Stromal cell of bone marrow (primary cell): ENCODE measurements around the gene ALKBH8.
A peak's percentile ranks its signal among the peaks of the same experiment; 100 is the strongest.
"Not testable (repeated sequence)": the region's sequence is repeated elsewhere in the genome, so short reads cannot be mapped to it uniquely, and the experiment has no call there.

Source experiments
- DNase-seq: peaks from one replicate; pipeline ENCODE4 v3.0.0-alpha.2; 2012; ENCODE audit warnings: low read depth

Gene ALKBH8

DNA sequence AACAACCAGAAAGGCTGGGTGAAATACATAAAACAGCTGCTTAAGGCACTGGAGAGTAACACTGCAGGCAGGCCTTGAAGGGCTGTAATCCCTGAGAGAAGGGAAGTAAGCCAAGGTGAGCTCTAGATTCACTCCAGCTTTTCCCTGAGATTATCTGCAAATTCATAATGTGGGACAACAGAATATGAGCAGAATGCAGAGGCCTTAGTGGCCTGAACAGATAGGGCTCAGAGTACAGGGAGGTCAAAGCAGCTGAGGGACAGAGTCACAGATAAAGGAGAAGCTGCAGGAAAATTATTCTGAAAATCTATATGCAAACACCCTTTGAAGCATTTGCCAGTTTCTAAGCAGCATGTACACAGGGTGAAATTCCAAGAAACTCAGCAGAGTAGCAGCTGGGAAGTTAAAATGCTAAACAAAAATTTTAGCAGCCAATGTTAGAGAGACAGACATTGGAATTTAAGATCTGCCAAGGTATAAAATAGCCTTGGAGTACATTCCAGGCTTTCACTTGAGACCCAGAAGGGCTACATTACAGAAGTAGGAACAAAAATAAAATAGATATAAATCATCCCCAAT lies 59.8 kb downstream of the ALKBH8 start:
- DNase-seq = no peak

DNA sequence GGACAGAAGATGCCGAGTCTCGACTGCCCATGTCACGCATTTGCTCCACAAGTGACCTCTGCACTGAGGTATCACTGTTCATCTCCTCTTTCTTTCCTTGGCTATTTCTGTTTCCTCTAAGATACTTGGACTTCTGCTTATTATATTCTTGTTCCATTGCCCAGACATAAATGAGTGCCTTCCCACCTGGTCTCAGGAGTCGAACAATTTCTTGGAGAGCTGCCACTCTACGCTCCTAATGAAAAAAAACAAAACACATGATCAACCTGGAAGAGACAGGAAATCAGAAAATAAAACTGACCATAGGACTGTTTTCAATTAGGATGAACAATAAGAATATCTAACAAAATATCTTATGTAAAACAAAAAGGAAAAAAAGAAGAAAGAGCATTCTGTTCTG lies 60.6 kb downstream of the ALKBH8 start:
- DNase-seq = no peak

DNA sequence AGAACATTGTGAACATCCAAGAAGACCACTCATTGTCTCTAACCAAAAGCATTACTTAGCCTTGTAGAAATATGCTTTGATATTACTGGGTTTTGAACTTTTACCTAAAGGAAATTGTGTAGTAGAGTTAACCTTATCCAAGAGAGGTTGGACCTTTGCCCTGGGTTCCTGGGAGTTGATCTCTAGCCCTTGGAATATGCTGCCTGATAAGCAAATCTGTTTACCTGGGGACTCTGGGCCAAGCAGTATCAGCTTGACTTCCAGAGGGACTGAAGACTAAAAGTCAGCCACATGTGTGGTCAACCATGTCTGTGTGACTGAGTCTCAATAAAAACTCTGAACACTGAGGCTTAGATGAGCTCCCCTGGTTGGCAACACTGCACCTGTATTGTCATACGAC lies 63.8 kb downstream of the ALKBH8 start:
- DNase-seq = no peak

DNA sequence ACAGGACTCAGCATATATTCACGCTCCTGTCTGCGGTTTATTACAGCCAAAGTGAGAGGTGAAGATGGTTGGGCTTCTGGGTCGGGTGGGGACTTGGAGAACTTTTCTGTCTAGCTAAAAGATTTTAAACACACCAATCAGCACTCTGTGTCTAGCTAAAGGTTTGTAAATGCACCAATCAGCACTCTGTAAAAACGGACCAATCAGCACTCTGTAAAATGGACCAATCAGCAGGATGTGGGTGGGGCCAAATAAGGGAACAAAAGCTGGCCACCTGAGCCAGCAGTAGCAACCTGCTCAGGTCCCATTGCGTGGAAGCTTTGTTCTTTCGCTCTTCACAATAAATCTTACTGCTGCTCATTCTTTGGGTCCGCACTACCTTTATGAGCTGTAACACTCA lies 68.2 kb downstream of the ALKBH8 start:
- not testable (repeated sequence) for DNase-seq

DNA sequence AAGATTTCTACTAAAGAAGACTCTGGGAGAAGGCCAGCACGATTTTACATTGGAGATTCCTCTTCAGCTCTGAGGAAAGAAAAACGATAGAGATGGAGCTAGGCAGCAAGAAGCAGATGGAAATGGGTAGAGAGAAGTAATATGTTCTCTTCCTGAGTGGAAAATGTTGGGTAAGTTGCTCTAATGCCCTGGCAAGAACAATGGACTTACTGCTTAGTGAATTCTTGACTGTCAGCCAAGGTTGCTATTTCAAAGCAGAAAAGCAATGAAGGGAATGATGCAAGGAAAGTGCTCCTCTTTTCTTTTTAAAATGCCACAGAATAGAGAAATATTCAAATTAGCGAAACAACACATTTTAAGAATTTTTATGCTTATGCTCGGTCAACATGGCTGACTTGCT lies 69.5 kb downstream of the ALKBH8 start:
- DNase-seq = peak; percentile 31

DNA sequence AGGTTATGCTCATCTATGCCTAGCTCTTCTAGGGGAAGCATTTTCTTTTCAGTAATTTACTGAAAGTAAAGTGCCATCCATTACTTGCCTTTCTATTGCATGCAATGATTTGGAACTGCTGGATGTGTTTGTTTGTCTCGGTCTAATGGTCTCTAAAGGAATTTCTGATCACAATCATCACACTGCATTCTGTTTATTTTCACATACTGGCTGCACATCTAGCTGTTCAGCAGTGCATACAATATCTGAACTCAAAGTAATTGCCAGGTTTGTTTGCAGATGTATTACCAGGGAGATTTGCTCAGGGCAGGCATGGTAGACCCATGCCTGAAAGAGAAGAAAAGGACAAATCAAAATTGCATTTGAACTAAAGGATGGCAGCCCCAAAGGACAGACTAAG lies 71.5 kb downstream of the ALKBH8 start:
- no peak for DNase-seq

DNA sequence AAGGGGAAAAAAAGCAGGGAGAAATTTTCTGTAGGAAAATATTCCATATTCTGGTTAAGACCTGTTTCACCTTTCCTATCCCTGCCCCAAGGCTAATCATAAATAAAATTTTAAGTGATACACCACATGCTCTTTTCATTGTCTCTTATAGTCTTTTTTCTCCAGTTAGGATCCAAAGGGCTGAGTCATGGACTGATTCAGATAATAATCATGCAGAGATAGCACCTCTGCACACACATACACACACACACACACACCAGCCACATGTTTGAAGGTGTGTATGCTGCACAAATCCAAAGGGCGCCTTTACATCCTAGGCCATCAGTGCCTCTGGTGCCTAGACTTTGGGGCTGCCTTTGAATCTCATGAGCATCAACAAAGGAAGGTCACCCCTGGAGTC lies 72.4 kb downstream of the ALKBH8 start:
- DNase-seq = no peak

DNA sequence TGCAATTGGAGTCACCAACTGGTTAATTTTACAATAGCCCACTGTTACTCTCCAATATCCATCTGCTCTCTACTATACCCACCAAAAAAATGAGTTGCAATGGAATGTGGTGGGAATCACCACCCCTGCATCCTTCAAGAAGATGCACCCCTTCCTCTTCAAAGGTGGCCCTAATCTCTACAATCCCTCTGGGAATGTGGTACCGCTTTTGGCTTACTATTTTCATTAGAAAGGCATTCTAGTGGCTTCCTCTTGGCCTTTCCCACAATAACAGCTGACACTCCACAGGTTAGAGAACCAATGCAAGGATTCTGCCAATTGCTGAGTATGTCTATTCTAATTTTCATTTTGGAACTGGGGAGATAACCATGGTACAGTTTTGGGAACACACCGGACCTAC lies 74.7 kb downstream of the ALKBH8 start:
- DNase-seq = no peak

DNA sequence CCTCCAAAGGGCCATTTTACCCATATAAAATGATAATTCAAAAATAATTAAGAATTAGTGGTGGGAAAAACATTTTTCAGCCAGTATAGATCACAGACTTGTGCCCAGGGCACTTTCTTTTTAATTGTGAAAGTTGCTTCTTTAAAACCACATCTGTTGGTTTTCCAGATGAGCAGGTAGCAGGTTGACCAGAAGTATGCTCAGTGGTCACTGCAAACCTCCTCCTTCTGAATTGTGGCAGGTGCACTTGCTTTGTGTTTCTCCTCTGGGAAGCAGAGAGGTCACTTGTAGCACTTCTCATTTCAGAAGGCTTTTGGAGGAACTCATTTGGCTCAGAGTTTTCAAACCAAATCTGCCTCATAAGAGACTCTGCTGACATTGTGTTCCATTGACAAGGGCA lies 83.3 kb downstream of the ALKBH8 start:
- no peak for DNase-seq

DNA sequence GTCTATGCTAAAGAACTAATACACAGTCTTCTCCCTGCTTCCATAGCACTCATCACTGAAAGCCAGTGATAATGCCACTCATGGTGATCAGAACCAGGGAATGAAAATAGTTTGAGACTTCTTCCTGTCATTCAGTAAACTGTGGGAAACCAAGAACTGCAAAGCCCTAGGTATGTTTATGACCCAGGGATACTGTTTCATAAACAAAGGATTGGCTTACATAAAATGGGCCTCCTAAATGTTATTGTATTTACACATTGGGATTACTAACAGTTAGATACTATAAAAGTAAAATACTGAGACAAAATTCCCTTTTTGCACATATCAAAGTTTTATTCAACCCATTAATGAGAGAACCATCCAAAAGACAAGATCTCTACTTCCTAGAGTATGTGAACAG lies 86.6 kb downstream of the ALKBH8 start:
- DNase-seq = no peak

DNA sequence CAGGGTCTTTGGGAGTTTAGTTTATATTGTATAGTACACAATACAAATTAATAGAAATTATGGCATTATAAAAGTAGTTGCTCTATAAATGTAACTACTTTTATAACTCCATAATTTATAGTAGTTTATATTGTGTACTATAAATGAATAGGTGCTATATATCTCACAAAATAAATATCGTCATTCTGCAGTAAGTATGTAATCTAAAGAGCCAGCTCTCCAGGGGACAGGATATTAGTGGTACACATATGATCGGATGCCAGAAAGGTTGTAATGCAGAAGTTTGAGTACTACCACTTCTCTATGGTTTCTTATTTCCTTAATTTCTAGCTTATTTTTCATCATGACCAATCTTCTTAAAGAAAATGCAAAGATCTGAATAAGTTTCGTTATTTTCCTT lies 87.7 kb downstream of the ALKBH8 start:
- no peak for DNase-seq

DNA sequence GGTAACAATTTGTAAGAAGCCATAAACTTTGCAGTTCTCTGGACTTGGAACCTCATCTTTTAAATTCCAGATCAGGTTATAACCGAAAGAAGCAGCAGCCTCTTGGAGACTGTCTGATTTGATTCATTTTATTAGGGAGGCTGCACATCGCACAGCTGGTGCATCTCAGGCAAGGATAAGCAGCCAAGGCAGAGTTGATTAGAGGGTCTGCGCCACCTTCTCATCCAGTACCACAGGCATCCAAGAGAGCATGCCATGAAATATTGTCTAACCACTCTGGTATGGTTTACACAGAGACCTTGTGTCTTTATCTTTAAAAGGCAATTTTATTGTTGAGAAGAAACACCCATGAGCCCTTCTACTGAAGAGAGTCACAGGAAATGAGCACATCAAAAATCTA lies 91.7 kb downstream of the ALKBH8 start:
- DNase-seq = no peak

DNA sequence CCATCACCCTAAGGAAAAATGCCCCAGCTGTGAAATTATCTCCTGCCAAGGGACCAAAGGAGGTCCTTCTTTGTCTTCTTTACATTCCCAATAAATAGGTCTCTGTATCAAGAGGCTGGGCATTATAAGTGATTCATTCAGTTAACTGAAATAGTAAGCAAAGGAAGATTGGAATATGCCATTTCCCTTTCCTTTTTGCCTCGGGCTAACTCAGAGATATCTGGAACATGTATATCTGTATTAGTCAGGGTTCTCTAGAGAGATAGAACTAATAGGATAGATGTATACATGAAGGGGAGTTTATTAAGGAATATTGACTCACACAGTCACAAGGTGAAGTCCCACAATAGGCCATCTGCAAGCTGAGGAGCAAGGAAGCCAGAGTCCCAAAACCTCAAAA lies 92.6 kb downstream of the ALKBH8 start:
- DNase-seq = no peak

DNA sequence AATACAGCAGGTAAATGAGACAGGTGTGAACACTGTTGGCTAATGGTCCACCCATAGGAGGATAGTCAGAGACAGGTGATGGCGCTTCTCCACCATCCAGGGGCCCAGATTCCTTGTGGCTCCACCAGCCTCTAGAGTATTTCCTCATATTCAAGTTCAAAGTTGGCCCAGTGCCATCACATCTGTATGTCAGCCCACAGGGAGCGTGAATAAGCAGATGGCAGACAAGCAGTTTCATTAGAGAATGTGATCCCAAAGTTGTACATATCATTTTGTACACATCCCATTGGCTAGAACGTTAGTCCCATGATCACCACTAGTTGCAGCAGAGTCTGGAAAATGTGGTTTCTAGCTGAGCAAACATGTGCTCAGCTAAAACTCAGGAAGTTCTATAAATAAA lies 96.9 kb downstream of the ALKBH8 start:
- no peak for DNase-seq

DNA sequence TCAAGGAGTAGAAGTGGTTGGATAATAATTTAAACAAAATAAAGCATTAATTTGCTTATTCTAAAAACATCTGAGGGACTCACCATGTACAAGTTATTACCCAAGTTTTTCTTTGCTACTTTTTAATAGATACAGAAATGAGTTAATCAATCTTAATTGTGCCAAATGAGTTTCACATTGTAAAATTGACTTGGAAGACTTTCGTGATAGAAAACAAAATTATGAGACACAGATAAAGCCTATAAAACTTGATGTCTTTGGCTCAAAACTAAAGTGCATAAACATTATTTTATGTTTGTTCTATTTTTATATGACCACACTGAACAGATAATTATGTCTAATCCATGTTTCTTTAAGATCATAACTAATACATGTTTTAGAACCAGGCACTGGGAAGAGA lies 97.8 kb downstream of the ALKBH8 start:
- DNase-seq = no peak

DNA sequence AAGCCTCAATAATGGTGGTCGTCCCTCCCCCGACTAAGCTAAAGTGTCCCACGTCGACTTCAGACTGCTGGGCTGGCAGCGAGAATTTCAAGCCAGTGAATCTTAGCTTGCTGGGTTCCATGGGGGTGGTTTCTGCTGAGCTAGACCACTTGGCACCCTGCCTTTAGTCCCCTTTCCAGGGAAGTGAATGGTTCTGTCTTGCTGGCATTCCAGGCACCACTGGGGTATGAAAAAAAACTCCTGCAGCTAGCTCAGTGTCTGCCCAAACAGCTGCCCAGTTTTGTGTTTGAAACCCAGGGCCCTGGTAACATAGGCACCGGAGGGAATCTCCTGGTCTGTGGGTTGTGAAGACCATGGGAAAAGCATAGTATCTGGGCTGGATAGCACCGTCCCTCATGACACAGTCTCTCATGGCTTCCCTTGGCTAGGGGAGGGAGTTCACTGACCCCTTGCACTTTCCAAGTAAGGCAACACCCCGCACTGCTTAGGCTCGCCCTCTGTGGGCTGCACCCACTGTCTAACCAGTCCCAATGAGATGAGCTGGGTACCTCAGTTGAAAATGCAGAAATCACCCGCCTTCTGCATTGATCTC lies 99.2 kb downstream of the ALKBH8 start:
- DNase-seq = not testable (repeated sequence)

DNA sequence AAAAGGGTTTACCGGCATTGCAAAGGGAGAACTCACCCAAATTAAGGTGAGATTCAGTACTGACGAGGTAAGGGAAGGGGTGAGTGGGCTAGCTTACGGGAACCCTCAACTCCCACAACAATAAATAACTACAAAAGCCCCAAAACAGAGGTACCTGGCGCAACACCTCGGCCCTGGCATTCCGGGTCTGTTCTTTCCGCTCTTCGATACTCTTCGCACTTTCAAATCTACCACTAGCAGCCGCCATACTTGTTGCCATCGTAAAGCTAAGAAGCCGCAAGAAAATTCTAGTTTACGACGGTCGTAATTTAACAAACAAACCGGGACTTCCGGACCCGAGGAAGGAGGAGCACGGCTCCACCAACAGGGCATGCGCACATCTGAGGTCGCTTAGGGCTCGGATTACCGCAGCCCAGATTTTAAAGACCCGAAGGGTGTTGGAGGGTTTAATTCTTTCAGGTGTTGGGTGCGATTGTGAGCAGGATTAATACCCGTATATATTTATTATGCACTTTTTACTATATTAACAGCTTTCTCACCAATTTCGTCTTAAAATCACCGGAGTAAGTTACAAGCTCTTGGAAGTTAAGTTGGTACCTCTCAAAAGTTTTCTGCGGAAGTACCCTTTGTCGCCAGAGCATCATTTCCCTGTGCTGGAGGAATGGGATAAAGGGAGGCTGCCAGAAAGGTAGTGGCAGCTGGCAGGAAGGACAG lies 107.8 kb downstream of the ALKBH8 start, which contains the start of gene CWF19L2:
Gene CWF19L2, minus strand, starts transcription at position 268 of the 714 bp plus-strand sequence. Its CDS starts 9 bp downstream, at position 259.
- DNase-seq = peak; percentile 92

DNA sequence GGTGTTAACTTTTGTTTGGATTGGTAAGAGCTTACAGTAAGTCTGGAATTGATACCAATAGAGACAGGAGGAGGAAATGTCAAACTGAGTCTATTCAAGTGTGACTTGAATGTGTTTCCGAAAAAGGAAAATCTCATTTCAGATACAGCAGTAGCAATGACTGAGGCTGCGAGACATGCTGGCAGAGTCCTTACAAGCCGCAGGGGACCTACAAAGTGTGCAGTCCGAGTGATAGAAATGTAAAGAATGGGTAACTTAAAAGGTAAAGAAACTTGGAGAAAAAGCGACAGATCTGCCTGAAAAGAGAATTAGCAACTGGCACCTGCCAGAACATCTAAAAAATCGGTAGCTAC lies 108.4 kb downstream of the ALKBH8 start:
- no peak for DNase-seq

DNA sequence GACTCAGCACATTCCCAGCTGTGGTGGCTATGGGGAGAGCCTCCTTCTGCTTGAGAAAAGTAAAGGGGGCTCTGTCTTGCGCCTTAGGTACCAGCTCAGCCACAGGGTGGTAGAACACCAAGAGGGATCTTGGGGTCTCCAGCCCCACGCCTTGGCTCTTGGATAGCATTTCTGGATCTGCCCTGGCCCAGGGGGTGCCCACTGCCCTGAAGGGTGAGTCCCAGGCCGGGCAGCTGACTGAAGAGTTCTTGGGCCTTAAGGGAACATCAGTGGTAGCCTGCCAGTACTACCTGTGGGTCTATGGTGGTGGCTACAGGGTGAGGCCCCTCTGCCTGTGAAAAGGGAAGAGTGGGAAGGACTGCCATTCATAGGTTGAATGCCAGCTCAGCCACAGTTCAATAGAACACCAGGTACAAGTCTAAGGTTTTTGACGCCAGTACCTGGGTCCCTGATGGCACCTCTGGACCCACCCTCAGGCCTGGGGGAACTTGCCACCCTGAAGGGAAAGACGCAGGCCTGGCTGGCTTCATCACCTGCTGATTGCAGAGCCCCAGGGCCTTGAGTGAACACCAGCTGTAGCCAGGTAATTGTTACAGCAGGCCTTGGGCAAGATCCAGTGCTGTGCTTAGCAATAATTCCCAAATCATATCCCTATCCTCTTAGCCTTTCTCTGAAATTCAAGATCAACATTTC lies 111.8 kb downstream of the ALKBH8 start:
- no peak for DNase-seq
